ENCODE data around the gene SYDE1. TPM values are rescaled to one million over a fixed set of nuclear protein-coding genes. Genes with fewer than 3 reads are reported as not detected.
A peak's percentile ranks its signal among the peaks of the same experiment; 100 is the strongest.

Gene SYDE1
- total and polyA plus RNA-seq, 7 donors = 1.2 to 39.9 (median 29.6) TPM

- WGBS, 2 donors = 96 to 97% methylated on average over 3 of the region's 3 CpGs
- intact Hi-C loops (cut with DNase I) = loop anchor here (5.0 kb wide), 1 partner anchor 47 kb away; the partner anchor contains the start of gene SYDE1
Observed at GRCh38 chr19:15154002-15154612, 46.9 kb downstream of the SYDE1 start.

DNA sequence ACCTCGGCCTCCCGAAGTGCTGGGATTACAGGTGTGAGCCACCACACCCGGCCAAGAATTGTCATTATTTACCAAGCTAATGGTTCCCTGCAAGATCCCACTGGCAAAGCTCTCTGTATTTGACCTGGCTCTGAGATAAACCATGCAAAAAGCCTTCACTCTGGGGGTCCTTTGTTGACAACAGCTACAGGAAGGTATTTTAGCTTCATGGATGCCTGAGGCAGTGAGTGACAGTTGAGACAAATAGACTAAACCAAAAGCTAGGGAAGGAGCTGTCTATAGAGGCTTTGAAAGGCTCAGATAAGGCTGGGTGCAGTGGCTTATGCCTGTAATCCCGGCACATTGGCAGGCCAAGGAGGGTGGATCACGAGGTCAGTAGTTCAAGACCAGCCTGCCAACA, 48.1 kb downstream of the SYDE1 start:
- H3K4me3 ChIP-seq = no peak overlapping the region
- TF ChIP-seq POLR2A (IDR thresholded peaks at IDR 0.05) (no peak), POLR2AphosphoS5 (IDR thresholded peaks at IDR 0.05) (no peak), EP300 (IDR thresholded peaks at IDR 0.05) (no peak)
- TF ChIP-seq, protein P1, sequence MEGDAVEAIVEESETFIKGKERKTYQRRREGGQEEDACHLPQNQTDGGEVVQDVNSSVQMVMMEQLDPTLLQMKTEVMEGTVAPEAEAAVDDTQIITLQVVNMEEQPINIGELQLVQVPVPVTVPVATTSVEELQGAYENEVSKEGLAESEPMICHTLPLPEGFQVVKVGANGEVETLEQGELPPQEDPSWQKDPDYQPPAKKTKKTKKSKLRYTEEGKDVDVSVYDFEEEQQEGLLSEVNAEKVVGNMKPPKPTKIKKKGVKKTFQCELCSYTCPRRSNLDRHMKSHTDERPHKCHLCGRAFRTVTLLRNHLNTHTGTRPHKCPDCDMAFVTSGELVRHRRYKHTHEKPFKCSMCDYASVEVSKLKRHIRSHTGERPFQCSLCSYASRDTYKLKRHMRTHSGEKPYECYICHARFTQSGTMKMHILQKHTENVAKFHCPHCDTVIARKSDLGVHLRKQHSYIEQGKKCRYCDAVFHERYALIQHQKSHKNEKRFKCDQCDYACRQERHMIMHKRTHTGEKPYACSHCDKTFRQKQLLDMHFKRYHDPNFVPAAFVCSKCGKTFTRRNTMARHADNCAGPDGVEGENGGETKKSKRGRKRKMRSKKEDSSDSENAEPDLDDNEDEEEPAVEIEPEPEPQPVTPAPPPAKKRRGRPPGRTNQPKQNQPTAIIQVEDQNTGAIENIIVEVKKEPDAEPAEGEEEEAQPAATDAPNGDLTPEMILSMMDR (IDR thresholded peaks at IDR 0.05) = no peak
- 85 to 90% methylated on average over 5 of the region's 5 CpGs for WGBS, 2 donors
- intact Hi-C loops (cut with DNase I) = no loop called here
- peak; percentile 5 for DNase-seq
- no peak overlapping the region for H3K27ac ChIP-seq
- H3K9me3 ChIP-seq = peaks cover 0 to 4% (median 1%) of the 10 kb centered on the region in 4 donors
- H3K36me3 ChIP-seq = no peaks in the 10 kb centered on the region
- peaks cover 0 to 3% (median 0%) of the 10 kb centered on the region in 4 donors for H3K4me1 ChIP-seq
- H3K27me3 ChIP-seq = no peaks in the 10 kb centered on the region

More at GRCh38 chr19:15154002-15154612, 46.9 kb downstream of the SYDE1 start:
- Histone ChIP-seq H3K27me3 (no peaks in the 10 kb centered on the region), H3K9me3 (peaks cover 0 to 4% (median 0%) of the 10 kb centered on the region in 4 donors), H3K27ac (no peak overlapping the region), H3K4me1 (peaks cover 0 to 3% (median 0%) of the 10 kb centered on the region in 4 donors), H3K4me3 (no peak overlapping the region), H3K36me3 (no peaks in the 10 kb centered on the region)
- peak; percentile 17 for DNase-seq
- TF ChIP-seq, protein P1 (IDR thresholded peaks at IDR 0.05) = peak in 1 of 4 experiments; percentile 29
- no peak for TF ChIP-seq EP300 (IDR thresholded peaks at IDR 0.05)
- no peak for TF ChIP-seq POLR2A (IDR thresholded peaks at IDR 0.05)
- TF ChIP-seq POLR2AphosphoS5 (IDR thresholded peaks at IDR 0.05) = no peak

GRCh38 chr19:15156391-15156790, 49.2 kb downstream of the SYDE1 start:
- no peaks in the 10 kb centered on the region for H3K27me3 ChIP-seq
- WGBS, 2 donors = 95 to 96% methylated on average over 4 of the region's 4 CpGs
- no peaks in the 10 kb centered on the region for H3K36me3 ChIP-seq
- H3K4me1 ChIP-seq = peaks cover 0 to 3% (median 0%) of the 10 kb centered on the region in 4 donors
- H3K9me3 ChIP-seq = peaks cover 0 to 4% (median 1%) of the 10 kb centered on the region in 4 donors
- TF ChIP-seq, protein P1 (IDR thresholded peaks at IDR 0.05) = no peak
- no peak for TF ChIP-seq POLR2AphosphoS5 (IDR thresholded peaks at IDR 0.05)
- no peak for TF ChIP-seq POLR2A (IDR thresholded peaks at IDR 0.05)
- no peak for TF ChIP-seq EP300 (IDR thresholded peaks at IDR 0.05)
- no peak for DNase-seq
- no peak overlapping the region for H3K27ac ChIP-seq
- intact Hi-C loops (cut with DNase I) = no loop called here
- H3K4me3 ChIP-seq = no peak overlapping the region

DNA sequence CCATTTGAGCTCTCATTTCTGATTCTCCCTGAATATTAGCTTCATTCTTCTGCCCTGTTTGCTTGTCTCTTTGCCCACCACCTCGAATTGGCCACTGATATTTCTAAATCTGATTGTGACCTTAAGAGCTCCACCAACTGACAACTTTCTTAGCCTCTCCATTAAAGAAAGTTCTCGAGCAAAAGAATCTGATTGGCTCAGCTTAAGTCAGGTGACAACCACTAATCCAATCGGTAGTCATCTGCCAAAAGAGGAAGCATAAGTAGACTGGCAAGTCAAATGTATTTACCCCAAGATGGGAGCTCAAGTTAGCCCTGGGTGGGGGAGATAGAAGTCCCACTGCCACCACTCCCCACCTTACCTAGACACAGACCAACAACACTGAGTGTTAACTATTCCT, 52.0 kb downstream of the SYDE1 start:
- no peak for TF ChIP-seq POLR2AphosphoS5 (IDR thresholded peaks at IDR 0.05)
- no peak for TF ChIP-seq EP300 (IDR thresholded peaks at IDR 0.05)
- TF ChIP-seq, protein P1 (IDR thresholded peaks at IDR 0.05) = no peak
- no peak for TF ChIP-seq POLR2A (IDR thresholded peaks at IDR 0.05)
- Histone ChIP-seq H3K27ac (no peak overlapping the region), H3K36me3 (no peaks in the 10 kb centered on the region), H3K4me3 (no peak overlapping the region), H3K27me3 (no peaks in the 10 kb centered on the region), H3K4me1 (peaks cover 0 to 3% (median 0%) of the 10 kb centered on the region in 4 donors), H3K9me3 (peaks cover 0 to 3% (median under 1%) of the 10 kb centered on the region in 4 donors)
- intact Hi-C loops (cut with DNase I) = no loop called here
- 53 to 75% methylated on average over 3 of the region's 3 CpGs for WGBS, 2 donors
- no peak for DNase-seq

All from sigmoid colon (tissue), 7 donors.